GM12891 (cell line): ENCODE measurements around the gene FARP2.

Source experiments
- DNase-seq: peaks from one replicate; pipeline ENCODE4 v3.0.0; 2011; ENCODE audit warnings: low spot score; ENCODE audit not compliant: insufficient read length
- FAIRE-seq: peaks from 2 replicates; lab custom pipeline; 2011; peaks lifted over from hg19 to GRCh38; lab: Jason Lieb, UNC
- PAX5 ChIP-seq: IDR thresholded peaks from 2 replicates; pipeline ENCODE4 v1.6.1; 2011; ENCODE audit warnings: low read length, moderate library complexity, mild to moderate bottlenecking; ENCODE audit not compliant: insufficient read depth, severe bottlenecking
- POLR2A ChIP-seq: IDR thresholded peaks from 2 replicates; pipeline ENCODE4 v1.6.1; 2011; ENCODE audit warnings: low read depth, low read length, control low read depth
- POLR2AphosphoS5 ChIP-seq: IDR thresholded peaks from 2 replicates; pipeline ENCODE4 v1.6.1; 2011; ENCODE audit warnings: low read depth, low read length, control low read depth
- POU2F2 ChIP-seq: IDR thresholded peaks from 2 replicates; pipeline ENCODE4 v1.6.1; 2011; ENCODE audit warnings: low read depth, mild to moderate bottlenecking, control low read depth, low read length, moderate library complexity
- SPI1 ChIP-seq: IDR thresholded peaks from 2 replicates; pipeline ENCODE4 v1.6.1; 2011; ENCODE audit warnings: low read depth, low read length, control low read depth
- TAF1 ChIP-seq: IDR thresholded peaks from 2 replicates; pipeline ENCODE4 v1.6.1; 2011; ENCODE audit warnings: low read depth, low read length, control low read depth

The FARP2 gene

DNA sequence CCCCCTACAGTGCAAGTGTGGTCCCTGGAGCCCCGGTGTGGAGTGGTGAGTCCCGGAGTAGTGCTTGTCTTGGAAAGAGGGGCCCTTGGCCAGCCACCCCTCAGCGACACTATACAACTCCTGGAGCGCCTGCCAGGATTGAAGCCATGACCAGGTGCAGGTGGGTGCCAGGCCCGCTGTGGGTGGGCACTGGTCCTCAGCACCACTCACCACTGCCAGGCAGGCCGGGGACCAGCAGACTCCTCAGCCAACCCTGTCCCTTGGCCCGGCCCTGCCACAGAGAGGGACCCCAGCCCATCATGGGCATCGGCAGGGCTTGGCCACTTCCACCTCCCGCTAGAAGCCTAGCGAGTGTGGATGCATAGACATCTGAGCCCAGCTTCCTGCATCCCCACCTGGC is 110.1 kb downstream of the FARP2 start:
- no peak for TF ChIP-seq POLR2AphosphoS5
- no peak for TF ChIP-seq TAF1
- TF ChIP-seq SPI1, result no peak
- TF ChIP-seq POU2F2, result no peak
- no peak for TF ChIP-seq POLR2A
- no peak for TF ChIP-seq PAX5
- FAIRE-seq (no peak), DNase-seq (no peak)

- FAIRE-seq, result no peak
Measured at GRCh38 chr2:241467777-241468475, 111.8 kb downstream of the FARP2 start.

DNA sequence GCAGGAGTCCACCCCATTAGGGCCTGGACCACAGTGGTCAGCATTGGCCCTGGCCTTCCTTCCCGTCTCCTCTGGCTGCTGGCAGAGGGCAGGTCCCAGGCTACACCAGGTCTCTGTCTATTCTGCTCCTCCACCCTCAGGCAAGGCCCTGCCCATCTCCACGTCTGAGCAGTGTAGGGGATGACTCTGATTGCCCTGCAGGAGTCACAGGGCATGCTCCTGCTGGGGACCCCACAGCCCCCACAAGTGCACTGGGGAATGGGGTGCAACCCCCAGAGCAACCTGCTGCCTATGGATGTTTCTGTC is 112.3 kb downstream of the FARP2 start:
- no peak for TF ChIP-seq SPI1
- TF ChIP-seq POU2F2, result no peak
- no peak for TF ChIP-seq POLR2A
- TF ChIP-seq PAX5, result no peak
- TF ChIP-seq POLR2AphosphoS5, result no peak
- TF ChIP-seq TAF1, result no peak
- DNase-seq (no peak), FAIRE-seq (no peak)

More at GRCh38 chr2:241467777-241468475, 111.8 kb downstream of the FARP2 start:
- TF ChIP-seq POU2F2 (no peak), PAX5 (no peak), POLR2A (no peak), SPI1 (no peak), TAF1 (no peak), POLR2AphosphoS5 (no peak)
- DNase-seq, result no peak

GRCh38 chr2:241469746-241470145 is 113.7 kb downstream of the FARP2 start:
- no peak for TF ChIP-seq POLR2A
- no peak for TF ChIP-seq TAF1
- no peak for TF ChIP-seq PAX5
- FAIRE-seq, result no peak
- DNase-seq, result no peak

GRCh38 chr2:241473399-241473798 is 117.3 kb downstream of the FARP2 start:
- TF ChIP-seq TAF1 (no peak), POLR2A (no peak), POU2F2 (no peak), SPI1 (no peak), POLR2AphosphoS5 (no peak), PAX5 (no peak)
- FAIRE-seq (no peak), DNase-seq (no peak)

DNA sequence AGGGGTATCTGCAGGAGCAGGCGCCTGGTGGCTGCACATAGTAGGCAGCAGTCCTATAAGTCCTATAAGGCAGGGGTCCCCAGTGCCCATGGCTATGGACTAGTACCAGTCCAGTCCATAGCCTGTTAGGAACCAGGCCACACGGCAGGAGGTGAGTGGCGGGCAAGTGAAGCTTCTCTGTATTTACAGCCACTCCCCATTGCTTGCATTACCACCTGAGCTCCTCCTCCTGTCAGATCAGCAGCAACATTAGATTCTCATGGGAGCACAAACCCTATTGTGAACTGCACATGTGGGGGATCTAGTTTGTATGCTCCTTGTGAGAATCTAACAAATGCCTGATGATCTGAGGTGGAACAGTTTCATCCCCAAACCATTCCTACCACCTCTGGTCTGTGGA is 119.2 kb downstream of the FARP2 start:
- FAIRE-seq (no peak), DNase-seq (no peak)
- no peak for TF ChIP-seq POLR2AphosphoS5
- TF ChIP-seq POU2F2, result no peak
- no peak for TF ChIP-seq SPI1
- no peak for TF ChIP-seq PAX5
- TF ChIP-seq TAF1, result no peak
- no peak for TF ChIP-seq POLR2A

DNA sequence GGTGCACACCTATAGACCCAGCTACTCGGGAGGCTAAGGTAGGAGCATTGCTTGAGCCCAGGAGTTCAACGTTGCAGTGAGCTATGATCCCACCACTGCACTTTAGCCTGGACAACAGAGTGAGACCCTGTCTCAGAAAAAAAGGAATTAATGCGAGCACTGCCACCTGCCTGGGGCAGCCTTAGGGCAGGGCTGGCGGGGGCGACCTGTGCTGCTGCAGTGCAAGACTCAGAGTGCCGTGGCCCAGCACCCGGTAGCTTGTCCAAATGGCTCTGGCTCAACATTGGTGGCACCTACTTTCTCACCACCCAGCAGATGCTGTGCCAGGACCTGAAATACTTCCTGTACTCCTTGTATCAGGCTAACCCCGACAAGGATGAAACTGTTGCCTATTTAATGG is 122.1 kb downstream of the FARP2 start:
- no peak for TF ChIP-seq PAX5
- TF ChIP-seq TAF1, result no peak
- no peak for TF ChIP-seq POLR2AphosphoS5
- TF ChIP-seq POU2F2, result no peak
- TF ChIP-seq SPI1, result no peak
- no peak for TF ChIP-seq POLR2A
- DNase-seq (no peak), FAIRE-seq (no peak)

GRCh38 chr2:241479026-241479898 is 123.2 kb downstream of the FARP2 start:
- TF ChIP-seq POU2F2, result no peak
- TF ChIP-seq POLR2AphosphoS5, result no peak
- no peak for TF ChIP-seq SPI1
- no peak for TF ChIP-seq PAX5
- TF ChIP-seq POLR2A, result no peak
- TF ChIP-seq TAF1, result no peak
- DNase-seq (no peak), FAIRE-seq (no peak)

GRCh38 chr2:241481687-241482086 is 125.6 kb downstream of the FARP2 start:
- no peak for DNase-seq
- no peak for TF ChIP-seq POLR2AphosphoS5
- TF ChIP-seq SPI1, result no peak
- no peak for TF ChIP-seq TAF1
- no peak for TF ChIP-seq PAX5
- TF ChIP-seq POU2F2, result no peak
- TF ChIP-seq POLR2A, result no peak
- no peak for FAIRE-seq
